Measurements from ENCODE around the gene GIGYF2. TPM values are rescaled to one million over a fixed set of nuclear protein-coding genes. Genes with fewer than 3 reads are reported as not detected.

Gene GIGYF2
- total RNA-seq, 1 experiment from 2014 or later: 55.3 TPM

GRCh38 chr2:232693344-232693743 is 3.8 kb upstream of the GIGYF2 start:
- no peaks in the 10 kb centered on the region for H3K27me3 ChIP-seq (ENCODE audit: insufficient read depth, low read length)
- no peak overlapping the region for H3K4me2 ChIP-seq (ENCODE audit: insufficient read depth, insufficient read length, low read length)
- H3K18ac ChIP-seq (ENCODE audit: insufficient read length, low read depth, low read length): no peak overlapping the region
- H3K36me3 Mint-ChIP-seq (ENCODE audit: insufficient read depth in 1 of 3, low read depth in 3 of 3): no peaks in the 10 kb centered on the region
- no peak overlapping the region for H3K9ac ChIP-seq (ENCODE audit: extremely low read depth, insufficient read length, low read length)
- DNase-seq: no peak
- H4K8ac ChIP-seq (replicated peaks; ENCODE audit: insufficient read length, low read depth, low read length): no peak overlapping the region
- no peak overlapping the region for H4K91ac ChIP-seq (ENCODE audit: insufficient read length, low read depth, low read length)
- H2AK5ac ChIP-seq (ENCODE audit: insufficient read length, low read length): no peak overlapping the region
- H3K23me2 ChIP-seq (ENCODE audit: insufficient read length, low read depth, low read length, poor library complexity, severe bottlenecking): peaks cover 3% of the 10 kb centered on the region
- no peak overlapping the region for H4K5ac ChIP-seq (ENCODE audit: insufficient read length, low read depth, low read length)
- no peak overlapping the region for H3K23ac ChIP-seq (ENCODE audit: insufficient read length, low read depth, low read length)
- no peaks in the 10 kb centered on the region; a peak in 2 of 5 replicates for H3K9me3 Mint-ChIP-seq
- H3K27me3 Mint-ChIP-seq (ENCODE audit: low read depth): no peaks in the 10 kb centered on the region
- WGBS (ENCODE audit: extremely low coverage, insufficient read length, low lambda C conversion rate): no CpG with 5 or more reads among the region's 4 CpGs
- H3K4ac ChIP-seq (ENCODE audit: low read depth, low read length): no peak overlapping the region
- no peak overlapping the region for H2BK12ac ChIP-seq (ENCODE audit: insufficient read length, low read depth, low read length)
- H3K14ac ChIP-seq (ENCODE audit: insufficient read depth, low read length): no peak overlapping the region
- H3K56ac ChIP-seq (ENCODE audit: insufficient read length, low read depth, low read length): no peak overlapping the region
- H3K9me3 ChIP-seq (ENCODE audit: control insufficient read depth, low read depth, low read length): no peaks in the 10 kb centered on the region
- H2BK15ac ChIP-seq (ENCODE audit: low read depth, low read length): no peak overlapping the region
- H3K79me1 ChIP-seq (ENCODE audit: insufficient read depth, low read depth, low read length, poor library complexity, severe bottlenecking): no peaks in the 10 kb centered on the region
- H4K20me1 ChIP-seq (ENCODE audit: control insufficient read depth, insufficient read depth, insufficient read length): no peaks in the 10 kb centered on the region
- no peaks in the 10 kb centered on the region for H3K4me1 ChIP-seq (ENCODE audit: insufficient read depth, low read length)
- no peak overlapping the region for H3T11ph ChIP-seq (ENCODE audit: low read length)
- H3K4me1 Mint-ChIP-seq: peaks cover 7 to 9% of the 10 kb centered on the region in 2 experiments
- H2AFZ ChIP-seq (ENCODE audit: low read length): no peak overlapping the region
- H2BK5ac ChIP-seq (ENCODE audit: insufficient read length, low read length): no peak overlapping the region
- peaks cover 6% of the 10 kb centered on the region; the same call in 1 of the 2 replicates for H3K79me2 ChIP-seq (ENCODE audit: insufficient read depth, low read length)
- no peak overlapping the region for H3K27ac ChIP-seq (ENCODE audit: insufficient read length, low read depth, low read length)
- no peak for TF ChIP-seq CTCF (conservative IDR thresholded peaks at IDR 0.05)
- H3K27ac Mint-ChIP-seq: no peak overlapping the region; a peak in 1 of 7 replicates
- no peak overlapping the region for H2BK120ac ChIP-seq (ENCODE audit: low read depth, low read length, poor library complexity, severe bottlenecking)
- H3K4me3 Mint-ChIP-seq: no peak overlapping the region
- no peak overlapping the region for H2BK20ac ChIP-seq (ENCODE audit: low read depth, low read length, poor library complexity, severe bottlenecking)

All from H9 (cell line).